MG63 (cell line): ENCODE results near the gene NUP160. TPM values are rescaled to one million over a fixed set of nuclear protein-coding genes. Genes with fewer than 3 reads are reported as not detected.
A peak's percentile ranks its signal among the peaks of the same experiment; 100 is the strongest.
"Not testable (repeated sequence)": the region's sequence is repeated elsewhere in the genome, so short reads cannot be mapped to it uniquely, and the experiment has no call there.

Experiments used
- DNase-seq: peaks from one replicate; pipeline ENCODE4 v3.0.0-alpha.2; 2020
- H3K27me3 ChIP-seq: fragments of 250-450 bp; sonication (Bioruptor Pico); 2 replicates; pipeline ENCODE4 v1.5.1; 2020; ENCODE audit warnings: mild to moderate bottlenecking, moderate library complexity
- H3K36me3 ChIP-seq: fragments of 250-450 bp; sonication (Bioruptor Pico); 2 replicates; pipeline ENCODE4 v1.5.1; 2020; ENCODE audit warnings: mild to moderate bottlenecking, moderate library complexity
- H3K4me3 ChIP-seq: fragments of 250-450 bp; sonication (Bioruptor Pico); 2 replicates; pipeline ENCODE4 v1.5.1; 2020; ENCODE audit warnings: mild to moderate bottlenecking, moderate library complexity
- H3K9me3 ChIP-seq: fragments of 250-450 bp; sonication (Bioruptor Pico); 2 replicates; pipeline ENCODE4 v1.5.1; 2020; ENCODE audit warnings: mild to moderate bottlenecking, moderate library complexity
- total RNA-seq: library from RNA; depleted of rRNA; stranded (reverse); fragments of >200 nt; shearing (Covaris generic); gene quantifications from 2 replicates; pipeline ENCODE4 v1.2.3, GENCODE V29; 2014; ENCODE audit warnings: low replicate concordance

The NUP160 gene
- total RNA-seq, 1 experiment from 2014 or later = 28.2 TPM

GRCh38 chr11:47866892-47867291 is 18.7 kb upstream of the NUP160 start:
- H3K36me3 ChIP-seq, H3K4me3 ChIP-seq, H3K9me3 ChIP-seq, H3K27me3 ChIP-seq, DNase-seq: not testable (repeated sequence)

- no peaks in the 10 kb centered on the region for H3K36me3 ChIP-seq
- DNase-seq = no peak
These were observed 16.8 kb upstream of the NUP160 start for GRCh38 chr11:47864901-47865300.

GRCh38 chr11:47863898-47864430 is 15.8 kb upstream of the NUP160 start:
- Histone ChIP-seq H3K27me3 (no peaks in the 10 kb centered on the region), H3K36me3 (no peaks in the 10 kb centered on the region), H3K9me3 (no peaks in the 10 kb centered on the region), H3K4me3 (no peak overlapping the region)
- no peak for DNase-seq

More at GRCh38 chr11:47864901-47865300, 16.8 kb upstream of the NUP160 start:
- H3K4me3 ChIP-seq = 0 out of 2 replicates have a peak overlapping the region, but pooled peaks have one; percentile 8
- no peaks in the 10 kb centered on the region for H3K27me3 ChIP-seq
- no peaks in the 10 kb centered on the region for H3K9me3 ChIP-seq

GRCh38 chr11:47863189-47863897 is 15.2 kb upstream of the NUP160 start:
- peak; percentile 9 for DNase-seq
- no peak overlapping the region for H3K4me3 ChIP-seq
- H3K9me3 ChIP-seq = no peaks in the 10 kb centered on the region
- H3K27me3 ChIP-seq = no peaks in the 10 kb centered on the region
- H3K36me3 ChIP-seq = no peaks in the 10 kb centered on the region

GRCh38 chr11:47861728-47862127 is 13.6 kb upstream of the NUP160 start:
- peak; percentile 49 for DNase-seq
- no peaks in the 10 kb centered on the region for H3K27me3 ChIP-seq
- no peaks in the 10 kb centered on the region for H3K36me3 ChIP-seq
- H3K9me3 ChIP-seq = no peaks in the 10 kb centered on the region
- H3K4me3 ChIP-seq = no peak overlapping the region

- Histone ChIP-seq H3K9me3 (no peaks in the 10 kb centered on the region), H3K36me3 (no peaks in the 10 kb centered on the region), H3K27me3 (no peaks in the 10 kb centered on the region), H3K4me3 (no peak overlapping the region)
- DNase-seq = no peak
These were observed 12.4 kb upstream of the NUP160 start for GRCh38 chr11:47860536-47860935.

- no peaks in the 10 kb centered on the region for H3K9me3 ChIP-seq
- DNase-seq = peak; percentile 90
- no peaks in the 10 kb centered on the region for H3K36me3 ChIP-seq
- no peak overlapping the region for H3K4me3 ChIP-seq
- H3K27me3 ChIP-seq = no peaks in the 10 kb centered on the region
These were observed 9.9 kb upstream of the NUP160 start for GRCh38 chr11:47857892-47858543.

GRCh38 chr11:47857485-47857884 is 9.3 kb upstream of the NUP160 start:
- no peak for DNase-seq
- H3K9me3 ChIP-seq = no peaks in the 10 kb centered on the region

GRCh38 chr11:47856186-47856585 is 8.0 kb upstream of the NUP160 start:
- no peaks in the 10 kb centered on the region for H3K9me3 ChIP-seq
- DNase-seq = no peak

More at GRCh38 chr11:47857485-47857884, 9.3 kb upstream of the NUP160 start:
- H3K36me3 ChIP-seq = no peaks in the 10 kb centered on the region
- H3K27me3 ChIP-seq = no peaks in the 10 kb centered on the region
- no peak overlapping the region for H3K4me3 ChIP-seq

GRCh38 chr11:47854667-47855066 is 6.5 kb upstream of the NUP160 start:
- H3K4me3 ChIP-seq = no peak overlapping the region
- no peaks in the 10 kb centered on the region for H3K36me3 ChIP-seq
- no peaks in the 10 kb centered on the region for H3K27me3 ChIP-seq
- no peak for DNase-seq
- H3K9me3 ChIP-seq = no peaks in the 10 kb centered on the region

More at GRCh38 chr11:47856186-47856585, 8.0 kb upstream of the NUP160 start:
- no peak overlapping the region for H3K4me3 ChIP-seq
- no peaks in the 10 kb centered on the region for H3K36me3 ChIP-seq
- H3K27me3 ChIP-seq = no peaks in the 10 kb centered on the region

GRCh38 chr11:47852053-47852452 is 3.9 kb upstream of the NUP160 start:
- H3K27me3 ChIP-seq = no peaks in the 10 kb centered on the region
- H3K9me3 ChIP-seq = no peaks in the 10 kb centered on the region
- peak; percentile 14 for DNase-seq
- peaks cover 5% of the 10 kb centered on the region for H3K36me3 ChIP-seq
- H3K4me3 ChIP-seq = no peak overlapping the region

GRCh38 chr11:47850337-47850736 is 2.2 kb upstream of the NUP160 start:
- no peaks in the 10 kb centered on the region for H3K27me3 ChIP-seq
- no peak overlapping the region for H3K4me3 ChIP-seq
- DNase-seq = no peak
- no peaks in the 10 kb centered on the region for H3K9me3 ChIP-seq
- peaks cover 21% of the 10 kb centered on the region for H3K36me3 ChIP-seq

- H3K9me3 ChIP-seq = no peaks in the 10 kb centered on the region
- H3K36me3 ChIP-seq = peaks cover 37% of the 10 kb centered on the region
- no peak for DNase-seq
- H3K4me3 ChIP-seq = peak overlapping the region; percentile 81
- H3K27me3 ChIP-seq = no peaks in the 10 kb centered on the region
These were observed 578 bp upstream of the NUP160 start for GRCh38 chr11:47848700-47849155.

GRCh38 chr11:47847537-47847891 is 636 bp downstream of the NUP160 start:
- DNase-seq = no peak
- Histone ChIP-seq H3K27me3 (no peaks in the 10 kb centered on the region), H3K4me3 (peak overlapping the region; percentile 81), H3K36me3 (peaks cover 48% of the 10 kb centered on the region), H3K9me3 (no peaks in the 10 kb centered on the region)

GRCh38 chr11:47846998-47847397 is 1.2 kb downstream of the NUP160 start:
- Histone ChIP-seq H3K4me3 (peak overlapping the region; percentile 81), H3K36me3 (peaks cover 53% of the 10 kb centered on the region), H3K27me3 (no peaks in the 10 kb centered on the region), H3K9me3 (no peaks in the 10 kb centered on the region)
- no peak for DNase-seq

- no peak for DNase-seq
- Histone ChIP-seq H3K27me3 (no peaks in the 10 kb centered on the region), H3K9me3 (no peaks in the 10 kb centered on the region), H3K4me3 (no peak overlapping the region), H3K36me3 (peaks cover 81% of the 10 kb centered on the region)
These were observed 4.6 kb downstream of the NUP160 start for GRCh38 chr11:47843361-47844055.

- no peaks in the 10 kb centered on the region for H3K27me3 ChIP-seq
- no peaks in the 10 kb centered on the region for H3K9me3 ChIP-seq
- DNase-seq = no peak
- H3K36me3 ChIP-seq = peaks cover 87% of the 10 kb centered on the region
- H3K4me3 ChIP-seq = no peak overlapping the region
These were observed 5.4 kb downstream of the NUP160 start for GRCh38 chr11:47842749-47843148.
